HG02981 (cell line): ENCODE measurements around the gene PSMB7.
"Not testable (repeated sequence)": the region's sequence is repeated elsewhere in the genome, so short reads cannot be mapped to it uniquely, and the experiment has no call there.

Experiments used
- ATAC-seq: cut with Tn5 transposase; IDR thresholded peaks from one replicate; pipeline ENCODE4 v1.9.1; 2021; ENCODE audit warnings: mild to moderate bottlenecking, moderate library complexity; ENCODE audit not compliant: unreplicated experiment

The PSMB7 gene

DNA sequence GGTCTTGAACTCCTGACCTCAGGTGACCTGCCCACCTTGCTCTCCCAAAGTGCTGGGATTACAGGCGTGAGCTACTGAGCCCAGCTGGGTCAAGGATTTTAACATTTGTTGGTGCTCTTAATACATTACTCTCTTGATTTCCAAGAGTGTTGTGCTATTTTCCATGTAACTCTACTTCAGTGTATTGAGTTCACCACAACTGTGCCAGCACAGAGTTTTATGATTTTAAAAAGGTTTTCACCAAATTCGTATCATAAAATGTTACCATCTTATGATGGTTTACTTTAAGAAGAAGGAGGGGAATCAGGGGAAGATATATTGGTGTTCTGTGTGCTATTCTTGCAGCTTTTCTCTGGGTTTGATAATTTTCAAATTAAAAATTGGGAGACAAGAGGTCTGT lies 28.4 kb upstream of the PSMB7 start:
- no peak for ATAC-seq

DNA sequence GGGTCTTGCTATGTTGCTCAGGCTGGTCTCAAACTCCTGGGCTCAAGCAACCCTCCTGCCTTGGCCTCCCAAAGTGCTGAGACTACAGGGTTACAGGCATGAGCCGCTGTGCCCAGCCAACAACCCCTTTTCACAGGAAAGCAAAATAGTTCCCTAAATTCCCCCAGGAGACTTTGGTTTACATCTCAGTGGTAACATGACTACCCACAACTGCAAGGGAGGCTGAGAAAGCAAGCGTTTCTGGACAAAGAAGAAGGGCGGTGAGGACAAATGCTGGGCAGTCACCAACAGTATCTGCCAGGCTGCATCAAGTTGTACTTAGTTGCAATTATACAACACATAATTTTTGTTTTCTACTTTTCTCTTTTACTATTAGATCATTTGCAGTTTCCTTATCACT lies 27.6 kb upstream of the PSMB7 start:
- no peak for ATAC-seq

DNA sequence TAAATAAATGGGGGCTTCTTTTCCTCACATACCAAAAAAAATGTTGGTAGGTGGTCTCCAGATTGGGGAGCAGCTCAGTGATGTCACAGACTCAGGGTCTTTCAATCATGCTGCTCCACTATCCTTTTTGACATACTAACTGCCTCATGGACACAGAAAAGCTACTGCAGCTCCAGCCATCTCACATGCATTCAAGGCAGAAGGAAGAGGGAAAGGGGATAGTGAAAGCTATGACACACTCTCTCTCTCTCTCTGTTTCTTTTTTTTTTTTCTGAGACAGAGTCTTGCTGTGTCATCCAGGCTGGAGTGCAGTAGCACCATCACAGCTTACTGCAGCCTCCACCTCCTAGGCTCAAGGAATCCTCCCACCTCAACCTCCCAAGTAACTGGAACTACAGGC lies 27.1 kb upstream of the PSMB7 start:
- no peak for ATAC-seq

DNA sequence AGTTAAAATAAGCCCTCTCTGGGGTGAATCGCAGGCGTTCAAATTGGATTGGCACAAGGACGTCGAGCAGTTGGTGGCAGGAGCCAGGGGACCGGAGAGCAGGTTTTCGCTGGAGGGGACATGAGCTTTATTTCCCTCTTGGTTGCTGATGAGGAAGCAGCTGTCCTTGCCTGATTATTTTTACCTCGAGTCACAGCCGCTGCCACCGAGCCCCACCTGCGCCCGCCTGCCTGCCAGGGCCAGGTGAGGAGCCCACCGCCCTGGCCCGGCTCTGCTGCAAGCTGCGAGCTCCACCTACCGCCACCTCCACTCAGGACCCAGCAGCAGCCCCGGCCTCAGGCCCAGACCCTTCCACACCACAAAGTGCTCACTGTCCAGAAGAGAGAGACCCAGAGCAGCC lies 26.0 kb upstream of the PSMB7 start:
- no peak for ATAC-seq

DNA sequence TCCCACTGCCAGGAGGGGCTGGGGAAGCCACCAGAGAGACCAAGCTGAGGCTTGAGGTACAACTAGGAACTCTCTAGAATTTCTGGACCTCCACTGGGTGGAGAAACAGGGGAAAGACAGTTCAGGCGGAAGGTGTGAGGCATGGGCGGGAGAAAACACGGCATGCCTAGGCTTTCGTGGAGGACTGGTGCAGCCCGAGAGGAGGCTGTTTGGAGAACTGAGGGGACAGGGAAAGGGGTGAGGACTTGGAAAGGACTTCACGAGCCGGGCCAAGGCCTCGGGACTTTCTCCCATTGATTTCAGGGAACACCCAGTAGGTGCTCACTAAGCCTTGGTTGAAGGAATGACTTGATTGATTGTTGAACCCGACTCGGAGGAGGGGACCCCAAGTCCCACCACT lies 25.5 kb upstream of the PSMB7 start:
- ATAC-seq, result no peak

DNA sequence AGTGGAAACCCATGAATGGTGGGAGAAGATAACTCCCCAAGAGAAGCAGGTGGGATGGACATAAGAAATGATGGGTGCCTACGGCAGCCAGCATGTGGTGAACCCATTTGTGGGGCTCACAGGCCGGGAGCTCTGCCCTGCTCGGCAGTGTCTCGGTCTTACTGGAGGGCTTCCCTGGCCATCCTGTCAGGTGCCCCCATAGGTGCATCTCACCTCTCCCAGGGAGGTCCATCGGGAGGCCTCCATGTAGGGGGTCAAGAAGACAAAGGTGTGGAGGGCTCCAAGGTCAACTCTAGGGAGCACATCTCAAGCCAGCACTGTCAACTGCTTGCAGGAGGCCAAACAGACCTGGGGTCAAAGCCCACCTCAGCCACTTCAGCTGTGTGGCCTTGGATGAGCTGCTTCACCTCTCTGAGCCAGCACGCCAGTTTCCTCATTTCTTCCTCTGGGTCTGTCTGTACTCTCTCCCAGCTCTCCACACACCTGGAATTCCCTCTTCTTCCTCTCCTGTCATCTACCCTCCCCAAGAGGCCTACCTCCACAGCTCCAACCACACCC lies 24.5 kb upstream of the PSMB7 start:
- no peak for ATAC-seq

DNA sequence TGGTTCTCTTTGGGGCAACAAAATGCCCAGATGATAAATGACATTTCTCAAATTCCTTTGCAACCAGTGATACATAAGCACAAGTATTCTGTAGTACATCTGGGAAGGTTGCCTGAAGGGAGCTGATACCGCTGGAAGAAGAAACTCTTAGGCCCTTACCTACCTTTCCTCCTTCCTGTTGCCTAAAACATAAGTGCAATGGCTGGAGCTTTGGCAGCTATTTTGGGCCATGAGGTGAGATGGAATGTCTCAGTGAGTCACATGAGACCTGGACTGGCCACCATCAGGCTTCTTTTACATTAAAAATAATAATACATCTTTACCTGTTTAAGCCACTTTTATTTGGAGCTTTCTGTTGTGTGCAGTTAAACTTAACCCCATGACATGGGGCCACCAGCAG lies 23.8 kb upstream of the PSMB7 start:
- no peak for ATAC-seq

DNA sequence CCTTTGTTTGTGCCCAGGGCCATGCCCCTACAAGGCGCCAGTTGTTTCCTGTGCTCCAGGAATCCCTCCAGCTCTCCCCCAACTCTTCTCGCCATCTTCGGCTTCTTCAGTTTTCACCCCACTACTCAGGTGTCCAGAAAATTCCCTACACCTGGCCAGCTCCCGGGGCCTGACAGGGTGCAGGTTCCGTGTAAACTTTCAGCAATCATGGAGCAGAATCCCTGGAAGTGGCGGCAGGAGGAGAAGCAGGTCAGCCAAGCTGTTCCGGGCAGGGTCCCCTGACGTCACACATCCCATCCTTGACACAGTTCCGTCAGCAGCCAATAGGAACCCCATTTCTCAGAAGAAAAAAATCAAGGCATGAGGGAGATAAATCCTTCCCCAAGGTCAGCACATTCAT lies 22.8 kb upstream of the PSMB7 start:
- ATAC-seq, result no peak

DNA sequence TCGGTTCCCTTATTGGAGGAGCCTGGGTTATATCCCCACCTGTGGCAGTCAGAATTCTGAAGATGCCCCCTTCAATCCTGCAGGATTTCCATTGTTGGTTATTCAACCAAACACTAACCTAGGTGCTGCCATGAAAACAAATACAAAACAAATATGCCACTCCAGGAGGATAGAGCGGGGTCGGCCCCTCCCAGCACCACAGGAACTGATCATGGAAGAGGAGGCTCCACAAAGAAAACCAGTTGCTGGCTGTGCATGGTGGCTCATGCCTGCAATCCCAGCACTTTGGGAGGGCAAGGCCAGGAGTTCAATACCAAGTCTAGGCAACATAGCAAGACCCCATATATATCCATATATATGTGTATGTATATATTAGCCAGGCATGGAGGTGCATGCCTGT lies 21.8 kb upstream of the PSMB7 start:
- no peak for ATAC-seq

DNA sequence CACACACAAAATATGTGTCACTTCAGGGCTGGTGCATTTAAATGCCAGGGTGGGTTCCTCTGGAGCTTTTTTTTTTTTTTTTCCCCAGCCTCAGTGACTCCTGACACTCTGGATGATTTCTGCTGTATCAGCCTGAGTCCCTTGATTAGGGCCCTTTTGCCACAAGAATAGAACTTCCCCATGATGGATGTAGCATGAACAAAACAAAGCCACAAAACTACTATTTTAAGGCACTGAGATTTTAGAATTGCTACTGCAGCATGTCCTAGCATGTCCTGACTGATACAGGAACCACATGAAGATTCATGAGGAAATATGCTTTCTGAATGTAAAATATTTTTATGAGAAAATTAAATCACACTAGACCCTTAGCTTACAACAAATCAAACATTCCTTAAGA lies 21.1 kb upstream of the PSMB7 start:
- no peak for ATAC-seq

DNA sequence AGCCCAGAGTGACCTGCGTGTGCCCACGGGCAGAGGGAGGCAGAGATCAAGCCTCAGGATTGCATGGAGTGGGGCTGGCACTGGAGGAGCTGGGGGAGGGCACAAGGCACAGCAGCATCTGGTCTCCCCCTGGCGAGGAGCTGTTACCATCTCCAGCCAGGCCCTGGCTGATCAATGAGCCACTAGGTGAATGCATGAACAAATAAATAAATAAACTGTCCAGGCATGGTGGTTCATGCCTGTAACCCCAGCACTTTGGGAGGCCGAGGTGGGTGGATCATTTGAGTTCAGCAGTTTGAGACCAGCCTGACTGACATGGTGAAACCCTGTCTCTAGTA lies 14.3 kb upstream of the PSMB7 start:
- no peak for ATAC-seq

DNA sequence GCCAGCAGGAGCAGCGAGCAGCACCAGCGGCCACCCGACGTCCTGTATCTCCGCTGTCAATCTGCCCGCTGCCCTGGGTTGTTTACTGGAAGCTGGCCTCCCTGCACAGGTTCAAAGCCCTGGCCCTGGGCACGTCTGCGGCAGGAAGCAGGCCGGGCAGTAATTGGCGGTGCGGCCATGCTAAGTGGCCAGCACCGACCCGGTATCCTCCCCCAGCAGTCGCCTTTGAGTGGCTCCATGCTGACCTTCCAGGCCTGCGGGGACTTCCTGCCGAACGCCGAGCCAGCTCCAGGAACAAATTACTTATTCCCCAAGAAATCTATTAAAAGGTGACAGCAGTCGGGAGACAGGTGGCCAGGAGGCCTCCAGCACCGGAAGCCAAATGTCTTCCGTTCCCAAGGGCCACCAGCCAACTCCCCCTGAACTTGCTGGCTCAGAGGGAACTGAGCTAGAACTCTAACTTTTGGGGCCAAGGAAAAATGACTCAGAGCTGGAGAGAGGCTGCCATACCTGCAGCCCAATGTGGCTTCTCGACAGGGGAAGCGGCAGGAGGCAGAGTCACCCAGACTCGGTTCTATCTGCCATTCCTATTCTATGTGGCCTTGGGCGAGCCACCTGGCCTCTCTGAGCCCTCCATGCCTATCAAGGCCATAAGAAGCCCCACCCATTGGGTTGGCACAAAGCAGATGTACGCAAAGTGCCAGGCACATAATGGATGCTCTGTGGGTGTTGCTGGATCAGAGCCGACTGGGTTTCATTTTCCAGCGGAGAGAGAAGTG lies 13.7 kb upstream of the PSMB7 start:
- ATAC-seq, result no peak

DNA sequence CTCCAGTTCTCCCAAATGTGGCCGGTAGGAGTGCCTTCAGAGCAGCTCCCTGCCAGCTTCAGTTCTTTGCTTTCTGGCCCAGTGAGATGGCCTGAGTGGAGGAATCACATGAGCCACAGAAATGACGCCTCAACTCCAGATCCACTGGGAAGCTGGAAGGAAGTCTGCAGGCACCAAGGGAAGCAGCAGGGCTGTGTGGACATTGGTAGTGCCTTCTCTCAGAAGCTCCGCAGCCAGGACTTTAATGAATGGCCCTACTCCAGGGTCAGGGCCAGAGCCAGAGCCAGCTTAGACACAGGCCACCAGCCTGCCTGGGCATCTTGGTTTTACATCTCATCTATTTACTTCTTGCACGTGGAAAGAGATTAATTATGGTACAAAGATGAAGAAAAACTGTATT lies 12.0 kb upstream of the PSMB7 start:
- no peak for ATAC-seq

DNA sequence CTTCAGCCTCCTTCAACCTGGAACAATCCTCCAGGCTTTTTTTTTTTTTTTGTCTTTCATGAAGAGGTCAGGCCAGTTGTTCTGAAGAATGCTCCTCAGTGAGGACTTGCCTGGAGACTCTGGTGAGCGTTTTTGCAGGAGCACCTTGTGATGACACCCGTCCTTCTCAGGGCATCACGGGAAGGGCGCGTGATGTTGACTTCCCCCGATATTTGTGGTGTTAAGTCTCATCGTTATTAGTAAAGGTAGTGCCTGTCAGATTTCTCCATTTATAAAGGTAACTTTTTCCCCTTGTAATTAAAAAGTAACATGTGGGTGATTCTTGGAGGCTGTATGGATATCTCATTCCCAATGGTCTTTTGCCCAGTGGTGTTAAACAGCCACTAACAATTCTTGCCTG lies 11.1 kb upstream of the PSMB7 start:
- ATAC-seq, result no peak

DNA sequence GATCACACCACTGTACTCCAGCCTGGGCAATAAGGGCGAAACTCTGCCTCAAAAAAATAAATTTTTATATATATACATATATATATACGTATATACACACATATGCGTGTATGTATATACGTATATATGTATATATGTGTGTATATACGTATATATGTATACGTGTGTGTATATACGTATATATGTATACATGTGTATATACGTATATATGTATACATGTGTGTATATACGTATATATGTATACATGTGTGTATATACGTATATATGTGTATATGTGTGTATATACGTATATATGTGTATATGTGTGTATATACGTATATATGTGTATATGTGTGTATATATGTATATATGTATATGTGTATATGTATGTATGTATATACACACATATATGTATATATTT lies 10.5 kb upstream of the PSMB7 start:
- ATAC-seq, result not testable (repeated sequence)

DNA sequence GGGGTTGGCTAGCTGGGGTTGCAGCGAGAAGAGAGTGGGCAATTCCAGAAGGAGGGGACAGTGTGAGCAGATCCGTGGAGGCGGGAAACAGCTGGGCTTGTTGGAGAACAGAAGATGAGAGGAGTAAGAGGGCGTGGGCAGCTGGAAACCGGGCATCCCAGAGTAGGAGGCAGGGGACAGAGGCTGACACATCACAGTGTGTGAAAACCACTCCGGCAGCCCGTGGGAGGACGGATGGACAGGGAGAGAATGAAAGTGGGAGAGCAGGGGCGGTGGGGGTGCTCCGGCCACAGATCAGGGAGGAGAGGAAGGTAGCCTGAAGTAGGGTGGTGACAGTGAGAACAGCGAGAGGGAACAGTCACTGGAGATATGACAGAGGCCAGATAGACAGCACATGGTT lies 8.3 kb upstream of the PSMB7 start:
- ATAC-seq, result no peak

DNA sequence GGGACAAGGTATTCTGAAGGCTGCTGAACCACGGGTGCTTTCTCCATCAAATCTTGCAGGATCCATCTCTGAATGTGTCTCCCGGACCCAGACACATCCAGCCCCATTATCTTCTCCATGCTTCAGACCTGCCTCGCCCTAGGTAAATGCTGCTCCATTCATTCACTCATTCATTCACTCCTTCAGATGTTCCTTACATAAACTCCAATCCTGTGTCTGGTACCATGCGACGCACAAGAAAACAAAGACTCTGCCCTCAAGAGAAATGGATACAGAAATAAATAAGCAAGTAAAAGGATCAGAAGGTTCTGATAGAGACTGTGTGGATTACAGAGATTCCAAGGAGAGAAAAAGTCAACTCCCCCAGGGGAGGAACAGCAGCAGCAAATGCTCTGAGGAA lies 7.9 kb upstream of the PSMB7 start:
- ATAC-seq, result no peak

DNA sequence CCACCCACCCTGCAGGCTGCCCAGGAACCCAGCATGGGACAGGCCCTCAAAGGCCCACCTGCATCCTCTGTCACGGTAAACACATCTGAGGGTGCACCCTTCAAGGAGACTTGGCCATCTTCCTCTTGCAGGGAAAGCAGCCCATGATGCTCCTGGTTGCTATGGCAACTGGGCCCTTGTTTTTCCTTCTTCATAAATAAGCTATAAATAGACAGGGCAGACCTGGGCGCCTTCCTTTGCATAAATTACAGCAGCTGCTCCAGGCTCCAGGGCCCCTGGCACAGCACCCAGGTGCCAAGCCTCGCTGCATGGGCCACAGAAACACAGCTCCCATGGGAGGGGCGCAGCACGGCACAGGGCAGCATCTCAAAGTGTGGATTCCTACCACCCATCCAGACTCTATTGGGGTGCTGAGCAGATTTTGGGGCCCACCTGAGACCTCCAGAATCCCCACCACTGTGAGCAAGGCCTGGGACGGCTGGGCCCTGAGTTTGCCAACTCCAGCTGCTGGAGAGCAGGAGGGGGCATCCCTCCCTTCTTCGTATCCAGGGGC lies 5.8 kb upstream of the PSMB7 start:
- ATAC-seq, result no peak

DNA sequence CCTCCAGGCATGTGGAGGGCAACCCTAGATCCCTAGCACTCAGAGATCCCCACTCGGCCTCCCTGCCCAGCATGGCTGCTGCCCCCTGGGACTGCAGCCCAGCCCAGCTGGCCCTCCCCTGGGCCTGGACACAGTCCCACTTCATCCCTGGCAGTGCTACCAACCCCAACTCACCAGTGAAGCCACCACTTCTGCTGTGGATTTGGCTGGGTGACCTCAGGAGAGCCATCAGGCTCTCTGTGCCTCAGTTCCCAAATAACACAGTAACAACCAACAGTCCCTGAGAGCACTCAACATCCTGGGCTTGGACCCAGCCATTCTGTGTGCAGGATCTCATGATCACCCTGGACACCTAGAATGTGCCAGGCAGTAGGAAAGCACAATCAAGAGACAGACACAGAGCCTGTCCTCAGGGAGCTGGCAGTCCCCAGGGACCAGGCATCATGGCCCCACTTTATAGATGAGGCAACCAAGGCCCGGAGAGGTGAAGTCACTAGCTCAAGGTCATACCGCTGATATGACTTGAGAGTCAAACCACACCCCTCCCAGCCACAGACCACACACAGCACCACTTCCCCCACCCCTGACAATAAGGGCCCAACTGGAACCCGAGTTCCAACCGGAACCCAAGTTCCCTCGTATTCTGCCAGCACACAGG lies 4.7 kb upstream of the PSMB7 start:
- no peak for ATAC-seq

DNA sequence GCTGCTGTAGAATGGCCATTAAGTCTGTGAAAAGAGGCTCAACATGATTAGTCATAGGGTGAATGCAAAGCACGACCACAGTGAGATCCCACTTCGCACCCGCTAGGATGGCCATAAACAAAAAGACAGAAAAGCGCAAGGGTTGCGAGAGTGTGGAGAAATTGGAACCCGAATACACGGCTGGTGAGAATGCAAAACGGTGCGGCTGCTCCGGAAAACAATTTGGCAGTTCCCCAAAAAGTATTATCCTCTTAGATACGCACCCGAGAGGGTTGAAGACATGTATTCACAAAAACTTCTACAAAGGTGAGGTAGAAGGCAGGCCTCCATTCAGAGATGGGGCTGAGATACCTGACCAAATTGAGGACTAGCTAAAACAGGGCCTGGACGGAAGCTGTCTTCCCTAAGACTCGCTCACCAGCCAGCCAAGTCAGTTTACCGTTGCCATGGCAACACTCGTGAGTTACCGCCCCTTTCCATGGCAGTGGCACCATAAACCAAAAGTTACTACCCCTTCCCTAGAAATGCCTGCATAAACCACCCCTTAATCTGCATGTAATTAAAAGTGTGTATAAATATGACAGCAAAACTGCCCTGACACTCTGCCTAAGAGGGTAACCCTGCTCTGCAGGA lies 726 bp upstream of the PSMB7 start:
- ATAC-seq, result no peak

DNA sequence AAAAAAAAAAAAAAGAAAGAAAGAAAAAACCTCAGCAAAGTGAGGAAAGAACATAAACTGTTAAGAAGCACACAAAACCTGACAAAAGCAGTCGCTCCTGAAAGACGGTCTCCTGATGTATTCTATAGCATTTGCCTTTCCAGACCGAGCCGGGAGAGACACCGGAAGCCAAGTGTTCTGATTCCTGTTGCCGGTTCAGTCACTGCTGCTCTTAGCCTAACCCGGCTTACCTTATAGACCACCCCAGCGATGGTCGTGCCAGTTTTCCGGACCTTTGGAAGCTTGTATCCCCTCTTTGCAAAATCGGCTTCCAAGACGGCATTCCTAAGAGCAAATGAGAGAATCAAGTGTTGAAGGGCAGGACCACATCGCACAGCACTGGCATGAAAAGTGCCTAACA lies 630 bp downstream of the PSMB7 start:
- ATAC-seq, result no peak

DNA sequence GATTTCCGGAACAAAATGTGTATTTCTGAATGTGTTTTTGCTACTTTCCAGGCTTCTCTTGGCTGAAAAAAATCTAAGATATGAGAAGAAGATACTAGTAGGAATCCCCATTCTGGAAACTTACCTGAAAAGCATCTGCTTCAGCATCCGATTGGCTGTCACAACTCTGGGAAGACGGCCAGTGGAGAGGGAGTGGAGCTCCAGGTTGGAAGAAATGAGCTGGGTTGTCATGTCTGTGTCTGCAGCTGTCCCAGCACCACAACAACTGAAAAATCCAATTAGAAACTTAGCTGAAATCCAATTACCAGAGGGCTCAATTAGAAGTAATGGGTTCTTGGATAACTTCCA lies 3.0 kb downstream of the PSMB7 start:
- ATAC-seq, result no peak
